Measurements from ENCODE around the gene NES.

- TF ChIP-seq CTCF (IDR thresholded peaks at IDR 0.05) (no peak), RCOR1 (IDR thresholded peaks at IDR 0.05; ENCODE audit: low read length) (no peak), JUND (IDR thresholded peaks at IDR 0.05) (no peak), EZH2phosphoT487 (IDR thresholded peaks at IDR 0.05; ENCODE audit: borderline replicate concordance, low read depth) (no peak), GABPA (IDR thresholded peaks at IDR 0.05; ENCODE audit: low read depth) (no peak)
- TF ChIP-seq, protein P1, sequence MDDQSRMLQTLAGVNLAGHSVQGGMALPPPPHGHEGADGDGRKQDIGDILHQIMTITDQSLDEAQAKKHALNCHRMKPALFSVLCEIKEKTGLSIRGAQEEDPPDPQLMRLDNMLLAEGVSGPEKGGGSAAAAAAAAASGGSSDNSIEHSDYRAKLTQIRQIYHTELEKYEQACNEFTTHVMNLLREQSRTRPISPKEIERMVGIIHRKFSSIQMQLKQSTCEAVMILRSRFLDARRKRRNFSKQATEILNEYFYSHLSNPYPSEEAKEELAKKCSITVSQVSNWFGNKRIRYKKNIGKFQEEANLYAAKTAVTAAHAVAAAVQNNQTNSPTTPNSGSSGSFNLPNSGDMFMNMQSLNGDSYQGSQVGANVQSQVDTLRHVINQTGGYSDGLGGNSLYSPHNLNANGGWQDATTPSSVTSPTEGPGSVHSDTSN (IDR thresholded peaks at IDR 0.05): no peak
Observed at GRCh38 chr1:156655904-156656516, 21.2 kb downstream of the NES start.

Measured in SK-N-SH (cell line).